HepG2 (cell line): ENCODE results near the gene PXYLP1. TPM values are rescaled to one million over a fixed set of nuclear protein-coding genes. Genes with fewer than 3 reads are reported as not detected.
A peak's percentile ranks its signal among the peaks of the same experiment; 100 is the strongest.

Source experiments
- ATAC-seq: fragments of 200-7000 bp; cut with Tn5 transposase; 3 replicates; pipeline ENCODE4 v1.9.1; 2020; ENCODE audit warnings: mild to moderate bottlenecking, moderate library complexity
- BruUV-seq: library from RNA; stranded (reverse); fragments of 400-500 nt; replicated peaks from 2 replicates; lab custom pipeline; 2021; lab: Mats Ljungman, UMichigan
- CTCF ChIA-PET: fragments of 300-600 bp; formaldehyde crosslinking; extraction: SDS; loops from one replicate; lab custom pipeline; 2021; ENCODE audit warnings: low total read pairs, inconsistent platforms, low intra/inter-chr PET ratio; lab: Yijun Ruan, JAX
- POLR2A ChIA-PET: fragments of 350-600 bp; sonication (Branson Sonifier 250); formaldehyde crosslinking; loops from one replicate; lab custom pipeline; 2020; ENCODE audit warnings: antibody characterized with exemption, inconsistent platforms; lab: Yijun Ruan, JAX
- DNase-seq: peaks from one replicate; pipeline ENCODE4 v3.0.0-alpha.2; 2015; ENCODE audit warnings: low spot score
- FAIRE-seq: peaks from 3 replicates; lab custom pipeline; 2011; peaks lifted over from hg19 to GRCh38; lab: Jason Lieb, UNC
- H2AFZ ChIP-seq: one replicate; pipeline ENCODE4 v1.6.1; 2011; ENCODE audit warnings: low read length, inconsistent platforms
- H3K27ac ChIP-seq: fragments of 300-600 bp; 3 replicates; pipeline ENCODE4 v1.8.0; 2011; ENCODE audit warnings: mixed run types, mild to moderate bottlenecking, mixed read lengths, low read length, inconsistent platforms; ENCODE audit not compliant: insufficient read depth; ENCODE audit errors: extremely low read length
- H3K27me3 ChIP-seq, 2 experiments: fragments of 200-600 bp in 1 of 2; 2 replicates in 1 of 2; 3 replicates in 1 of 2; pipeline versions ENCODE4 v1.6.0 to v1.8.0; 2011; ENCODE audit warnings: low read length in 2 of 2, mild to moderate bottlenecking in 2 of 2, moderate library complexity in 2 of 2, inconsistent platforms in 1 of 2; ENCODE audit not compliant: insufficient read depth in 2 of 2, control insufficient read depth in 1 of 2
- H3K36me3 ChIP-seq, 2 experiments: fragments of 200-600 bp in 1 of 2; replicated peaks in 1 of 2; 2 replicates in 1 of 2; 3 replicates in 1 of 2; pipeline versions ENCODE4 v1.5.1 to v1.8.0; 2011; ENCODE audit warnings: low read length in 2 of 2, inconsistent platforms in 1 of 2; ENCODE audit not compliant: insufficient read depth in 2 of 2, control insufficient read depth in 1 of 2
- H3K4me1 ChIP-seq: 2 replicates; pipeline ENCODE4 v1.5.1; 2012; ENCODE audit warnings: low read length, inconsistent platforms; ENCODE audit not compliant: insufficient read depth
- H3K4me2 ChIP-seq: 2 replicates; pipeline ENCODE4 v1.6.0; 2011; ENCODE audit warnings: low read depth, low read length, inconsistent platforms
- H3K4me3 ChIP-seq, 3 experiments: fragments of 200-600 bp in 1 of 3; sonication (generic), shearing (Covaris generic) in 1 of 3; replicated peaks in 1 of 3; 2 replicates each; pipeline ENCODE4 v1.5.1; 2011 to 2016; ENCODE audit warnings: low read length in 3 of 3, inconsistent platforms in 2 of 3, low read depth in 2 of 3, mild to moderate bottlenecking in 2 of 3, control low read depth in 1 of 3, mixed read lengths in 1 of 3; ENCODE audit not compliant: insufficient read depth in 1 of 3
- H3K79me2 ChIP-seq: one replicate; pipeline ENCODE4 v1.6.1; 2011; ENCODE audit warnings: low read length, inconsistent platforms; ENCODE audit not compliant: insufficient read depth
- H3K9ac ChIP-seq: 2 replicates; pipeline ENCODE4 v1.6.0; 2011; ENCODE audit warnings: mild to moderate bottlenecking, low read depth, low read length, inconsistent platforms; ENCODE audit not compliant: insufficient read depth
- H3K9me3 ChIP-seq: 2 replicates; pipeline ENCODE4 v1.5.1; 2012; ENCODE audit warnings: mild to moderate bottlenecking, low read length
- H4K20me1 ChIP-seq: 2 replicates; pipeline ENCODE4 v1.6.0; 2011; ENCODE audit warnings: inconsistent platforms, mild to moderate bottlenecking, low read length, moderate library complexity; ENCODE audit not compliant: insufficient read depth
- AHDC1 ChIP-seq: sonication (generic); formaldehyde crosslinking; IDR thresholded peaks from 2 replicates; pipeline ENCODE4 v1.5.1; 2020; ENCODE audit warnings: mild to moderate bottlenecking, missing genetic modification reagents, borderline replicate concordance
- GATAD2A ChIP-seq: IDR thresholded peaks from 2 replicates; pipeline ENCODE4 v1.6.1; 2016
- MZF1 ChIP-seq: sonication (generic); formaldehyde crosslinking; IDR thresholded peaks from 2 replicates; pipeline ENCODE4 v1.8.1; 2023; ENCODE audit warnings: mild to moderate bottlenecking, missing genetic modification reagents, borderline replicate concordance
- NR2F6 ChIP-seq, 2 experiments: IDR thresholded peaks; 2 replicates each; pipeline ENCODE4 v1.6.1; 2016; ENCODE audit warnings: antibody characterized with exemption in 1 of 2, mild to moderate bottlenecking in 1 of 2
- SALL1 ChIP-seq: sonication (generic); formaldehyde crosslinking; IDR thresholded peaks from 2 replicates; pipeline ENCODE4 v1.8.0; 2022; ENCODE audit warnings: mild to moderate bottlenecking, missing genetic modification reagents
- ZFP36L2 ChIP-seq: sonication (generic); formaldehyde crosslinking; IDR thresholded peaks from 2 replicates; pipeline ENCODE4 v1.4.0; 2020; ENCODE audit warnings: missing genetic modification reagents
- ZNF317 ChIP-seq: sonication (generic); formaldehyde crosslinking; IDR thresholded peaks from 2 replicates; pipeline ENCODE4 v1.5.0; 2020; ENCODE audit warnings: mild to moderate bottlenecking, missing genetic modification reagents
- ZNF569 ChIP-seq: sonication (generic); formaldehyde crosslinking; IDR thresholded peaks from 2 replicates; pipeline ENCODE4 v1.5.0; 2020; ENCODE audit warnings: mild to moderate bottlenecking, missing genetic modification reagents, moderate library complexity, borderline replicate concordance
- ZNF646 ChIP-seq: sonication (generic); formaldehyde crosslinking; IDR thresholded peaks from 2 replicates; pipeline ENCODE4 v1.9.0; 2021; ENCODE audit warnings: mild to moderate bottlenecking, missing genetic modification reagents
- ZNF850 ChIP-seq: sonication (generic); formaldehyde crosslinking; conservative IDR thresholded peaks from 2 replicates; pipeline ENCODE4 v1.9.0; 2021; ENCODE audit warnings: mild to moderate bottlenecking, missing genetic modification reagents
- WGBS: methylation state at CpG from one replicate; pipeline ENCODE4 v1.1.6; 2017; ENCODE audit warnings: low lambda C conversion rate; 5-methylcytosine and 5-hydroxymethylcytosine counted together
- in situ Hi-C: cut with HindIII; loops from 2 replicates; pipeline ENCODE4 v1.10.0; 2017; ENCODE audit warnings: low pct_unique_long_range_greater_than_20kb; ENCODE audit not compliant: extremely low pct_ligation_motif_present
- intact Hi-C: fragments of 100-400 bp; cut with micrococcal nuclease; formaldehyde crosslinking; loops from one replicate; pipeline ENCODE4 v1.10.0; 2022; ENCODE audit not compliant: unreplicated experiment
- polyA plus RNA-seq, 8 experiments: library from polyadenylated mRNA; depleted of rRNA in 3 of 8; stranded (reverse) in 7 of 8; unstranded in 1 of 8; fragments of >200 nt; fragmentation: Illumina TruSeq in 4 of 8; extraction: Trizol in 4 of 8; gene quantifications; 2 replicates each; pipeline versions ENCODE4 v1.2.1 to v1.2.3, GENCODE V29; 2011 to 2016; ENCODE audit warnings: low read depth in 4 of 8, missing spikeins in 1 of 8, mixed read lengths in 1 of 8; ENCODE audit not compliant: insufficient read depth in 1 of 8
- total RNA-seq, 5 experiments: library from RNA; depleted of rRNA; stranded (reverse); fragments of >200 nt; fragmentation: Illumina TruSeq; extraction: Trizol; gene quantifications; 2 replicates each; pipeline ENCODE4 v1.2.3, GENCODE V29; 2016; ENCODE audit warnings: low read depth in 1 of 5

The PXYLP1 gene
- total and polyA plus RNA-seq, 2 of the 13 experiments (the other 11 are each of a cell fraction or from before 2014, with no cell fraction given) = 4.9 to 8.1 TPM

GRCh38 chr3:141308588-141309218 lies 77.1 kb downstream of the PXYLP1 start (continued):
- no peak for TF ChIP-seq NR2F6 (IDR thresholded peaks at IDR 0.05)
- TF ChIP-seq NR2F6 (CRISPR knock-in tag; IDR thresholded peaks at IDR 0.05) = no peak

- Histone ChIP-seq H3K4me3 (peak overlapping the region; percentile 65 to 84 (median 83)), H3K4me2 (peak overlapping the region; percentile 84), H3K4me1 (peaks cover 28% of the 10 kb centered on the region), H4K20me1 (no peaks in the 10 kb centered on the region), H3K9ac (peak overlapping the region; percentile 78), H3K9me3 (no peaks in the 10 kb centered on the region), H3K36me3 (no peaks in the 10 kb centered on the region), H3K27ac (peak overlapping the region; percentile 34), H2AFZ (no peak overlapping the region), H3K27me3 (no peaks in the 10 kb centered on the region), H3K79me2 (no peaks in the 10 kb centered on the region)
- FAIRE-seq (no peak), ATAC-seq (no peak), DNase-seq (no peak)
- ChIA-PET POLR2A (interaction anchor here (0.8 to 4.5 kb wide), 14 partner anchors 12 to 199 kb away, joined by 3 to 22 read pairs (median 4); partner anchors contain the start of genes PXYLP1 and ZBTB38), CTCF (interaction anchor here (1.5 to 1.9 kb wide), 4 partner anchors 50 to 144 kb away, joined by 6 to 9 read pairs (median 7); no protein-coding TSS in a partner anchor)
- in situ Hi-C loops (no loop called here), intact Hi-C loops (loop anchor here (1.0 to 2.0 kb wide), 3 partner anchors 50 to 144 kb away; no protein-coding TSS in a partner anchor)
- WGBS = 3% methylated on average over 13 of the region's 13 CpGs
- TSS peak; percentile 97 for BruUV-seq
- TF ChIP-seq ZNF317 (CRISPR knock-in tag) (no peak), SALL1 (no peak), ZNF646 (CRISPR knock-in tag) (no peak), MZF1 (CRISPR knock-in tag) (no peak), ZNF569 (0 out of 2 replicates have a peak, but pooled peaks have one; percentile 34), AHDC1 (no peak), ZFP36L2 (CRISPR knock-in tag) (no peak), ZNF850 (no peak), GATAD2A (no peak)
Observed at GRCh38 chr3:141311170-141311495, 79.5 kb downstream of the PXYLP1 start.
